ENCODE results near the gene FRY.

DNA sequence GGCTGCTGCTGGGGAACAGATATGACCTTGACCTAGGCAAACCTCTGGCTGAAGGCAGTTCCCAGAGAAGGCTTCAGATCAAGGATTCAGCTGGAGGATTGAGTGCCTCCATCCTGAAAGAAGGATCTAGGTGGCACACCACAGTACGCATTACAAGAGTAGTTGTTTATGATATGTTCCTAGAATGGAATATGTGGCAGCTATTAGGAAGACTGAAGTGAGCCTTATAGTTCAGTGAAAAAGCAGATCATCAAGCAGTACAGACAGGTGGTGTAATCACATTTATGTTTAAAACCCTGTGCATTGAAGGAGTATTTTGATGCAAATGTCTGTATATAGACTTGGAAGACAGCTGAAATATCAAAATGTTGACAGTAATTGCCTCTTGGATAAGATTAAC is 167.6 kb downstream of the FRY start:
- TF ChIP-seq, protein P1, sequence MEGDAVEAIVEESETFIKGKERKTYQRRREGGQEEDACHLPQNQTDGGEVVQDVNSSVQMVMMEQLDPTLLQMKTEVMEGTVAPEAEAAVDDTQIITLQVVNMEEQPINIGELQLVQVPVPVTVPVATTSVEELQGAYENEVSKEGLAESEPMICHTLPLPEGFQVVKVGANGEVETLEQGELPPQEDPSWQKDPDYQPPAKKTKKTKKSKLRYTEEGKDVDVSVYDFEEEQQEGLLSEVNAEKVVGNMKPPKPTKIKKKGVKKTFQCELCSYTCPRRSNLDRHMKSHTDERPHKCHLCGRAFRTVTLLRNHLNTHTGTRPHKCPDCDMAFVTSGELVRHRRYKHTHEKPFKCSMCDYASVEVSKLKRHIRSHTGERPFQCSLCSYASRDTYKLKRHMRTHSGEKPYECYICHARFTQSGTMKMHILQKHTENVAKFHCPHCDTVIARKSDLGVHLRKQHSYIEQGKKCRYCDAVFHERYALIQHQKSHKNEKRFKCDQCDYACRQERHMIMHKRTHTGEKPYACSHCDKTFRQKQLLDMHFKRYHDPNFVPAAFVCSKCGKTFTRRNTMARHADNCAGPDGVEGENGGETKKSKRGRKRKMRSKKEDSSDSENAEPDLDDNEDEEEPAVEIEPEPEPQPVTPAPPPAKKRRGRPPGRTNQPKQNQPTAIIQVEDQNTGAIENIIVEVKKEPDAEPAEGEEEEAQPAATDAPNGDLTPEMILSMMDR (IDR thresholded peaks at IDR 0.05) = no peak
- no peak for TF ChIP-seq EZH2 (IDR thresholded peaks at IDR 0.05; ENCODE audit: borderline replicate concordance, insufficient read depth, low read depth, low read length, poor library complexity, severe bottlenecking)

All from B cell (primary cell).